ENCODE data around the gene FAM107B.

DNA sequence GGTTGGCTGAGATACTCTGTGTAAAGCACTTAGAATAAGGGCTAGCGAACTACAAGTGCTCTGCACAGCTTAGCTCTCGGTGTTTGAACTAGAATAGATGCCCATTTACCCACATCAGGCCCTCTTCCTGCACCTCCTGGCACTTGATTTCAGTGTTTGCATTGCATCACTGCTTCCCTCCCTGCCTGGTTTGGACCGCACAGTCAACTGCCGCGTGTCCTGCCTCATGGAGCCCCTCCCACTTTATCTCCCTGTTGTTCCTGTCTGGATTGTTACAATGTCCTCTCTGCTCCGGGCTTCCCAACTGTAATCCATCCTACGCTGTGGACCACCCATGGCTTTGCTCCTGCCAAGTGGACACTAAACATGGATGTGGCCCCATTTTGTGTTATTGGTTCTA lies 2.3 kb downstream of the FAM107B start:
- TF ChIP-seq, protein P1, sequence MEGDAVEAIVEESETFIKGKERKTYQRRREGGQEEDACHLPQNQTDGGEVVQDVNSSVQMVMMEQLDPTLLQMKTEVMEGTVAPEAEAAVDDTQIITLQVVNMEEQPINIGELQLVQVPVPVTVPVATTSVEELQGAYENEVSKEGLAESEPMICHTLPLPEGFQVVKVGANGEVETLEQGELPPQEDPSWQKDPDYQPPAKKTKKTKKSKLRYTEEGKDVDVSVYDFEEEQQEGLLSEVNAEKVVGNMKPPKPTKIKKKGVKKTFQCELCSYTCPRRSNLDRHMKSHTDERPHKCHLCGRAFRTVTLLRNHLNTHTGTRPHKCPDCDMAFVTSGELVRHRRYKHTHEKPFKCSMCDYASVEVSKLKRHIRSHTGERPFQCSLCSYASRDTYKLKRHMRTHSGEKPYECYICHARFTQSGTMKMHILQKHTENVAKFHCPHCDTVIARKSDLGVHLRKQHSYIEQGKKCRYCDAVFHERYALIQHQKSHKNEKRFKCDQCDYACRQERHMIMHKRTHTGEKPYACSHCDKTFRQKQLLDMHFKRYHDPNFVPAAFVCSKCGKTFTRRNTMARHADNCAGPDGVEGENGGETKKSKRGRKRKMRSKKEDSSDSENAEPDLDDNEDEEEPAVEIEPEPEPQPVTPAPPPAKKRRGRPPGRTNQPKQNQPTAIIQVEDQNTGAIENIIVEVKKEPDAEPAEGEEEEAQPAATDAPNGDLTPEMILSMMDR (IDR thresholded peaks at IDR 0.05) = no peak
- no peak for TF ChIP-seq POLR2A (IDR thresholded peaks at IDR 0.05)

Data from adrenal gland (tissue), 5 donors.